ENCODE data around the gene AHNAK.
"Not testable (repeated sequence)": the region's sequence is repeated elsewhere in the genome, so short reads cannot be mapped to it uniquely, and the experiment has no call there.

The AHNAK gene

GRCh38 chr11:62588966-62589637, 42.5 kb upstream of the AHNAK start:
- in situ Hi-C loops (cut with MboI; ENCODE audit: low pct_unique_long_range_greater_than_20kb, low sequenced_read_pairs, unreplicated experiment), result no loop called here
- DNase-seq (ENCODE audit: low spot score), result no peak
- TF ChIP-seq CTCF (IDR thresholded peaks at IDR 0.05; ENCODE audit: extremely low read depth, insufficient read depth, missing control alignments), result peak; percentile 42

GRCh38 chr11:62585356-62585755, 38.8 kb upstream of the AHNAK start:
- DNase-seq (ENCODE audit: low spot score); in situ Hi-C loops (cut with MboI; ENCODE audit: low pct_unique_long_range_greater_than_20kb, low sequenced_read_pairs, unreplicated experiment): not testable (repeated sequence)

GRCh38 chr11:62581735-62582134, 35.1 kb upstream of the AHNAK start:
- DNase-seq (ENCODE audit: low spot score); in situ Hi-C loops (cut with MboI; ENCODE audit: low pct_unique_long_range_greater_than_20kb, low sequenced_read_pairs, unreplicated experiment): not testable (repeated sequence)

GRCh38 chr11:62580959-62581715, 34.5 kb upstream of the AHNAK start:
- in situ Hi-C loops (cut with MboI; ENCODE audit: low pct_unique_long_range_greater_than_20kb, low sequenced_read_pairs, unreplicated experiment), result no loop called here

DNA sequence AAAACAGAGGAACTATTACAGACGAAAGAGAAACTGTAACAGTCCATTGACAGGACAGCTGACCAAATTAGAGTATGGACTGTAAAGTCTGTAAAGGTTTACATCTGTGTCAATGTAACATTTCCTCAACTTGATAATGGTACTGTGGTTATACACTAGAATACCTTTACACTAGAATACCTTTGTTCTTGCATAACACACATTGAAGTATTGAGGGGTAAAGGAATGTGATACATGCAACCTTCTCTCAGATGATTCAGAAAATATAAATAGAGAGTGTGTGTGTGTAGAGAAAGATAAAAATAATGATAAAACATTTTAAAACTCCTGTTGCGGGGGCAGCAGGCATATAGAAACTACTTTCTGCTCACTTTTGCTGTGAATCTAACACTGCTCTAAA, 32.6 kb upstream of the AHNAK start:
- in situ Hi-C loops (cut with MboI; ENCODE audit: low pct_unique_long_range_greater_than_20kb, low sequenced_read_pairs, unreplicated experiment), result no loop called here
- no peak for TF ChIP-seq CTCF (IDR thresholded peaks at IDR 0.05; ENCODE audit: extremely low read depth, insufficient read depth, missing control alignments)
- no peak for DNase-seq (ENCODE audit: low spot score)

More at GRCh38 chr11:62580959-62581715, 34.5 kb upstream of the AHNAK start:
- DNase-seq (ENCODE audit: low spot score), result no peak
- TF ChIP-seq CTCF (IDR thresholded peaks at IDR 0.05; ENCODE audit: extremely low read depth, insufficient read depth, missing control alignments), result no peak

GRCh38 chr11:62578541-62578940, 31.9 kb upstream of the AHNAK start:
- no peak for TF ChIP-seq CTCF (IDR thresholded peaks at IDR 0.05; ENCODE audit: extremely low read depth, insufficient read depth, missing control alignments)
- no peak for DNase-seq (ENCODE audit: low spot score)
- in situ Hi-C loops (cut with MboI; ENCODE audit: low pct_unique_long_range_greater_than_20kb, low sequenced_read_pairs, unreplicated experiment), result no loop called here

- in situ Hi-C loops (cut with MboI; ENCODE audit: low pct_unique_long_range_greater_than_20kb, low sequenced_read_pairs, unreplicated experiment), result no loop called here
- no peak for TF ChIP-seq CTCF (IDR thresholded peaks at IDR 0.05; ENCODE audit: extremely low read depth, insufficient read depth, missing control alignments)
- DNase-seq (ENCODE audit: low spot score), result no peak
Observed at GRCh38 chr11:62577046-62577714, 30.6 kb upstream of the AHNAK start.

All from GM13977 (cell line).